Measurements from ENCODE around the gene SLC38A8.

DNA sequence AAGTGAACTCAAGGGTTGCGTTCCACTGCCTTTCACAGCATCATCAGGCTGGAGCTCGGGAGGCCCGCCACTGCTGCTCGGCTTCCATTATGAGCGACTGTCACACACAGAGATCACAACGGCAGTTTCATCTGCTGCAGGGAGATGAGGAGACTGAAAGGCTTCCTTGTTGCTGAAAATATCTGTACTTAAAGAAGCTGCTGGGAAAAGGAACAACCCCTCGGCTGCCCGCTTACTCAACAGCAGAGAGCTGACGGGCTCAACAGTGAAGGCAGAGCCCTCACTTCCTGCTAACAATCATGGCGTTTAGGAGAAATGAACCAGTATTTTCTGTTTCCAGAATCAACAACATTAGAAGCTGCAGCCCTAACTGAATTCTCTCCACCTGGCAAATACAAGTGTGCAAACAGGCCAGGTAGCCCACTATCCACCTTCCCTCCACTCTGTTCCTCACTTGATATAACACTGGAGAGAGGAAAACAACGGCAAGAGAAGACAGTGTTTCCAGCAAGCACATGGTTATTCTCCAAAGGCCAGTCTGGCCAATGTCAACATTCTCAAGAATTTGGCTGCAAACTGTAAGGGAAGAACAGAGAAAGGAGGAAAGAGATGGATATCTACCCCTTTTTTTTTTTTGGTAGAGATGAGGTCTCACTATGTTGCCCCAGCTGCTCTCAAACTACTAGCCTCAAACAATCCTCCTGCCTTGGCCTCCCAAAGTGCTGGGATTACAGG, 40.4 kb upstream of the SLC38A8 start:
- TF ChIP-seq TAF1 (IDR thresholded peaks at IDR 0.05; ENCODE audit: low read depth) (no peak), NFIC (IDR thresholded peaks at IDR 0.05) (no peak), ZBTB7A (IDR thresholded peaks at IDR 0.05; ENCODE audit: low read depth) (no peak), CEBPB (IDR thresholded peaks at IDR 0.05) (no peak)
